ENCODE measurements around the gene CACHD1. TPM values are rescaled to one million over a fixed set of nuclear protein-coding genes. Genes with fewer than 3 reads are reported as not detected.
A peak's percentile ranks its signal among the peaks of the same experiment; 100 is the strongest.

Gene CACHD1
- total and polyA plus RNA-seq, 9 of the 15 experiments (the other 6 are each of a cell fraction or from before 2014, with no cell fraction given), result 0.07 TPM; not detected in 8

GRCh38 chr1:64584479-64584878 lies 114.5 kb downstream of the CACHD1 start:
- Histone ChIP-seq H3K9me3 (replicated peaks; ENCODE audit: control insufficient read depth, insufficient read depth, low read depth, low read length) (no peaks in the 10 kb centered on the region), H2AFZ (ENCODE audit: low read depth, low read length) (no peak overlapping the region), H3K4me2 (ENCODE audit: insufficient read depth, low read length) (no peak overlapping the region), H3K79me2 (ENCODE audit: control insufficient read depth, insufficient read depth, low read length) (no peaks in the 10 kb centered on the region), H3K4me3 (no peak overlapping the region), H3K27me3 (ENCODE audit: control insufficient read depth in 2 of 2, insufficient read depth in 2 of 2, low read length in 2 of 2) (no peaks in the 10 kb centered on the region), H3K4me1 (replicated peaks in 1 of 2; ENCODE audit: control insufficient read depth in 2 of 2, insufficient read depth in 2 of 2, low read length in 2 of 2) (no peaks in the 10 kb centered on the region), H3K9ac (ENCODE audit: insufficient read depth in 1 of 2, low read depth in 2 of 2, low read length in 2 of 2) (no peak overlapping the region), H3K9me1 (ENCODE audit: control insufficient read depth, insufficient read depth, low read length) (no peaks in the 10 kb centered on the region), H3K27ac (ENCODE audit: extremely low read depth, low read depth, low read length) (no peak overlapping the region), H4K20me1 (replicated peaks; ENCODE audit: control insufficient read depth, insufficient read depth, low read length) (no peaks in the 10 kb centered on the region), H3K36me3 (ENCODE audit: control insufficient read depth, insufficient read depth, low read length) (no peaks in the 10 kb centered on the region)
- intact Hi-C loops (cut with micrococcal nuclease), result no loop called here
- CTCF ChIA-PET (ENCODE audit: low intra/inter-chr PET ratio), result no interaction called here
- in situ Hi-C loops (cut with MboI), result no loop called here
- ATAC-seq, result no peak
- no TSS peak for BruUV-seq (replicated peaks)
- peak in 2 of 3 experiments; percentile 19 to 24; a peak in 1 of 6 replicates for TF ChIP-seq CTCF (IDR thresholded peaks at IDR 0.05 in 2 of 3, conservative IDR thresholded peaks at IDR 0.05 in 1 of 3; ENCODE audit: insufficient read depth in 2 of 3, low read depth in 1 of 3, low read length in 3 of 3)
- no peak for TF ChIP-seq TRIM24 (IDR thresholded peaks at IDR 0.05)
- peak in 1 of 2 experiments; percentile 36; a peak in 2 of 4 replicates for TF ChIP-seq RAD21 (CRISPR knock-in tag; conservative IDR thresholded peaks at IDR 0.05 in 1 of 2, IDR thresholded peaks at IDR 0.05 in 1 of 2)
- no peak for FAIRE-seq
- POLR2A ChIA-PET, result no interaction called here
- no peak for DNase-seq (ENCODE audit: extremely low read depth in 1 of 4, low spot score in 3 of 4)
- 0% methylated on average over 1 of the region's 1 CpG for WGBS (ENCODE audit: insufficient coverage, low coverage, missing lambda C conversion rate)

- H3K9ac ChIP-seq (ENCODE audit: insufficient read depth in 1 of 2, low read depth in 2 of 2, low read length in 2 of 2), result no peak overlapping the region
- no peak overlapping the region for H3K4me2 ChIP-seq (ENCODE audit: insufficient read depth, low read length)
- no peaks in the 10 kb centered on the region for H3K9me3 ChIP-seq (replicated peaks; ENCODE audit: control insufficient read depth, insufficient read depth, low read depth, low read length)
- no peaks in the 10 kb centered on the region; a peak in 1 of 5 replicates for H3K27me3 ChIP-seq (ENCODE audit: control insufficient read depth in 2 of 2, insufficient read depth in 2 of 2, low read length in 2 of 2)
- no peaks in the 10 kb centered on the region for H4K20me1 ChIP-seq (replicated peaks; ENCODE audit: control insufficient read depth, insufficient read depth, low read length)
- ChIA-PET POLR2A (no interaction called here), CTCF (ENCODE audit: low intra/inter-chr PET ratio) (no interaction called here)
- DNase-seq (ENCODE audit: extremely low read depth in 1 of 4, low spot score in 3 of 4) (no peak), ATAC-seq (no peak), FAIRE-seq (no peak)
- TF ChIP-seq BCOR (IDR thresholded peaks at IDR 0.05), result no peak
- no peak for TF ChIP-seq U2AF2 (optimal IDR thresholded peaks at IDR 0.05; ENCODE audit: low read depth, low read length)
- no peak for TF ChIP-seq EHMT2 (IDR thresholded peaks at IDR 0.05)
- intact Hi-C loops (cut with micrococcal nuclease) (no loop called here), in situ Hi-C loops (cut with MboI) (no loop called here)
- no peak overlapping the region for H2AFZ ChIP-seq (ENCODE audit: low read depth, low read length)
- no peaks in the 10 kb centered on the region for H3K4me1 ChIP-seq (replicated peaks in 1 of 2; ENCODE audit: control insufficient read depth in 2 of 2, insufficient read depth in 2 of 2, low read length in 2 of 2)
- no peak overlapping the region for H3K4me3 ChIP-seq
- BruUV-seq (replicated peaks), result no TSS peak
- no peak overlapping the region for H3K27ac ChIP-seq (ENCODE audit: extremely low read depth, low read depth, low read length)
- H3K79me2 ChIP-seq (ENCODE audit: control insufficient read depth, insufficient read depth, low read length), result no peaks in the 10 kb centered on the region
- H3K9me1 ChIP-seq (ENCODE audit: control insufficient read depth, insufficient read depth, low read length), result no peaks in the 10 kb centered on the region
- no peaks in the 10 kb centered on the region for H3K36me3 ChIP-seq (ENCODE audit: control insufficient read depth, insufficient read depth, low read length)
These were observed 118.9 kb downstream of the CACHD1 start for GRCh38 chr1:64588876-64589275.

All from K562 (cell line).